HG02588 (cell line): ENCODE results near the gene KCNAB2.

Experiments
- ATAC-seq: cut with Tn5 transposase; IDR thresholded peaks from one replicate; pipeline ENCODE4 v1.9.1; 2021; ENCODE audit warnings: mild to moderate bottlenecking, moderate library complexity; ENCODE audit not compliant: unreplicated experiment

Gene KCNAB2

DNA sequence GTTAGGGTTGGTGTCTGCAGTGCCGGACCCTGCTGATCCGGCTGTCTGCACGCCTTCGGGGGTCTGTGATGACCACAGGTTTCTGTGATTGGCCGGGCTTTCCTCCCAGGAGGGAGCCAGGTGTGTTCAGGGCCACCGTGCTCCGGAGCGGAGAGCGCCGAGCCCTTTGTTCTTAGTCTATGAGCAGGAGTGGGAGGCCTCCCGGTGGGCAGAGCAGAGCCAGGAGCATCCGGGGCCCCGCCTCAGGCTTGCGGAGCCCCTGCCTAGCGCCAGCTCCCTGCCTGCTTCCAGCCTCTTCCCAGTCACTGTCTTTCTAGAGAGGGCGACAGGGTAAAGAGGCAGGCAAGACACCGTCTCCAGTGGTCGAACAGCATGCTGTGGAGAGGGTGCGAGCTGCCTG lies 31.8 kb downstream of the KCNAB2 start:
- no peak for ATAC-seq

DNA sequence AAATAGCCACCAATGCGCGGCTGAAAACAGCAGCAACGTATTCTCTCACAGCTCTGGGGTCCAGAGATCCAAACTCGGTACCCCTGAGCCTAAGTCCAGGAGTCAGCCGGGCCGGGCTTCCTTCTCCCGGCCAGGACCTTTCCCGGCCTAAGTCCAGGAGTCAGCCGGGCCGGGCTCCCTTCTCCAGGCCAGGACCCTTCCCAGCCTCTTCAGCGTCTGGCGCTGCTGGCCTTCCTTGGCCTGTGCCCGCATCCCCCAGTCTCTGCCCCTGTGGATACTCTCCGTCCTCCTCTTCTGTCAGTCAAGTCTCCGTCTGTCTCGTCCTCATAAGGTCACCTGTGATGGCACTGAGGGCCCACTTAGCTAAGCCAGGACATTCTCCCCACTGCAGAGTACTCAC lies 32.2 kb downstream of the KCNAB2 start:
- no peak for ATAC-seq

DNA sequence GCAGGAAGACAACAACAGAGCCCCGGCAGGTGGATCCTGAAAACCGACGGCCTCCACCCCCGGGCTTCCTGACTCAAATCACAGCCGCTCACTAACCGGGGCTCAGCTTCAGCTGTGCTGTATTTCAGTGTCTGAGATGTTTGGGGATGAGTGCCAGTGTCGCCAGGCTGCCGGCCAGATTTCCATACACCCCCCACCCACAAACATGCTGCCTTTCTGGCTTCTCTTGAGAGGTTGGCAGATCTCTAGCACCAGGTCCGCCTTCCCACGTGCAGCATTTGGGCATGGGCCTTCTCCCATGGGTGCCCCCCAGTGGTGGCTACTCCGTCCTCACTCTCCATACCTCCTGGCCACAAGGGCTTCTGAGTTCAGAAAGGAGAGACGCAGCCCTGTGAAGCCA lies 34.8 kb downstream of the KCNAB2 start:
- ATAC-seq, result no peak

DNA sequence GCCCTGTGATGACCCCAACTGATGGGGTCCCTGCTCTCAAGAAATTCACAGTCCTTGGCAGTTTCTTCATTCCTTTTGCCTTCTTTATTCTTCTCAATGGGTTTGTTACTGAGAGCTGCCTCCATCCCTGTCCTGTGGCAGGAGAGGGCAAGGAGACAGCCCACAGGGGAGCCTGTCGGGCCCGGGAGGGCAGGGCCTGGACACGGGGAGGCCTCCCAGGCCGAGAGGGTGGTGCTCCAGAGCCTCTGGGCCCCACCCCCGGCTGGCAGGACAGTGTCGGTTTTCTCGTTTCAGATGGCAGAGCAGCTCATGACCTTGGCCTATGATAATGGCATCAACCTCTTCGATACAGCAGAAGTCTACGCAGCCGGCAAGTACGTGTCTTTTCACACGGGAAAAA lies 36.2 kb downstream of the KCNAB2 start:
- ATAC-seq, result no peak

DNA sequence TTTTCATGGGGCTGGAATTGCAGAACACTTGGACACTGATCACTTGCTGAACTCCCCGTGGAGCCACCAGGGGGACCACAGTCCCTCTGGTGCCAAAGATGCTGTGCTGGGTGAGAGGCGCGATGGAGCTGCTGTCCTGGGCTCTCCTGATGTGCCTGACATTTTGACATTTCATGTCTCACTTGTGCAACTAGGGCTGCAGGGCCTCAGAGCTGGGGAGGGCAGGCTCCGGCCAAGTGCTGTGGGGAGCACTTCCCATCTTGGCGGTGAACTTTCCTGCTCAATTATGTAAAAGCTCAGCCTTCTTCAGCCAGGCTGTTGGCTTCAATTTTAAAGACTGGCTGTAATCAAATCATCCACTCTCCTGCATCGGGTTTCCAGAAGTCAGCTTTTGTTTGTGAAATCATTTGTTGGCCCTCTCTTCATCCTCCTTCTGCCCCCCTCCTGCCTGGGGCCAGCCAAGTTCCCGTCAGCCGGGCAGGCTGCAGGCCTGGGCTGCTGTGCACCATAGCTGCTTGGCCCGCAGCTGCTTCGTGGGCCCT lies 36.8 kb downstream of the KCNAB2 start:
- ATAC-seq, result no peak

DNA sequence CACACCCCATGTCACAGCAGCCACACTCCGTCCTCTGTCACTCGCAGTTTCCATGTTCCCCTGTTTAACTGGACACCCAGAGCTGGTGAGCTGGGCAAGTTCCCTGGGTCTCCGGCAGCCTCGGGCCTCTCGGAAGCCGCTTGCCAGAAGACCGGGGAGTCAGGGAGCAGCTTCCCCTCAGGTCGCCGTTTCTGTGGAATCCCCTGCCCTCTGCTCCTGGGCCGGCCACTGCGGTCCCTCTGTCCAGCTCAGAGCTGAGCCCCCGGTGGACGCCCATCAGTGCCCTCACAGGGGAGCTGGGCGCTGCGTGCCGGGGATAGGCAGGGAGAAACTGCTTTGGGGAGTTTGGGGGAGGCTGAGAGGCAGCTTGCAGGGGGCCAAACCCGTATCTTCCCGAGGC lies 37.7 kb downstream of the KCNAB2 start:
- no peak for ATAC-seq

DNA sequence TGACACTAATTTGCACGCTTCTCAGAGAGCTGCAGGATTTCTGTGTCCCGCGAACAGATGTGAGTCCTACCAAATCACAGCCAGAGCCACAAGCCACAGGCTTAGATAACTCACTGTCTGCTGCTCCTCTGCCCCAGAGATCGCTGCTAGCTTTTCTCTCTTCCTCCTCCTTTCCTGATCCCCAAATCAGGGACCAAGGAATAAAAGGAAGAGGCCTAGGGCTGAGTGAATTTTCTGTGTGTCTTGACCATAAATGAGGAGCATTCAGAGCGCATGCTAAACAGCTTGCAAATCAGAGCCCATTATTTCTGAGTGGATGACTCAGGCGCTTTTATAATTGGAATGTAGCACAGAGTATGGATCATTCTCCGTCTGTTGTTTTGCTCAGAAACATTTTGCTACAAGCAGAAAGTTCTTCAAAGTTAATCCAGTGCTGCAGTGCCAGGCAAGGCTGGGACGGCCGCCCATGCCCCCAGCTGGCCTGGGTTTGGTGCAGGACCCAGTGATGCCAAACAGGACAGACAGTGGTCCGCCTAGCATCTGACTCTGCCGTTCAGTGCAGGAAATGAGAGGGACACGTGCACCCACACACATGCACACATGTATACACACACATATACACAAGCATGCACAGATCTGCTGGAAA lies 38.2 kb downstream of the KCNAB2 start:
- no peak for ATAC-seq

DNA sequence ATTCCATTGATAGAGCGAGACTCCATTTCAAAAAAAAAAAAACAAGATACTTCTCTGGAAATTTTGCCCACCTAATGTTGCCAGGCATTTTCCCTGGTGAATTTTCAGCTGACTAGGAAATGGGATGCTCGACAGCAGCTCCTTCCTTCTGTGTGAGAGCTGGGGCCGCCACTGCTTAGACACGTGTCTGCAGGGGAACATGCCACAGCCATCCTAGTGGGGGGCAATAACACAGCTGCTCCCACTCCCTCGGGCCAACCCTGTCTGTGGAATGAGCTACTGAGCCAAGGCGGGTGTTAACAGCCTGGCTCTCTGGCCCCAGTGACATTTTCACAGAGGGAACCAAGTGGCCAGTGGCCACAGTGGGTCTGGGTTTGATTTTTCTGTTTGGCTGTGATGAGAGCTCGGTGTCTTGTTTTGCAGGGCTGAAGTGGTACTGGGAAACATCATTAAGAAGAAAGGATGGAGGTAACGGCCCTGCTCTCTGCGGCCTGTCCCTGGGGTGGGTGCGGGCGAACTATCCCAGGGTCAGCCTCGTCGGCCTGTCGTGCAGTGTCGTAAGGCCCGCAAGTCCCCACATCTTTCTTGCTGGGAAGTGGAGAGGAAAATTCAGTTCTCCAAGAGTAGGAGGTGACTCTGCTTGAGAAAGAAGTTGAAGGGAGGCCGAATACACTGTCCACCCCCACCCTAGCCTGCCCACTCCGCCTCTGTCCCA lies 39.2 kb downstream of the KCNAB2 start:
- ATAC-seq, result no peak

DNA sequence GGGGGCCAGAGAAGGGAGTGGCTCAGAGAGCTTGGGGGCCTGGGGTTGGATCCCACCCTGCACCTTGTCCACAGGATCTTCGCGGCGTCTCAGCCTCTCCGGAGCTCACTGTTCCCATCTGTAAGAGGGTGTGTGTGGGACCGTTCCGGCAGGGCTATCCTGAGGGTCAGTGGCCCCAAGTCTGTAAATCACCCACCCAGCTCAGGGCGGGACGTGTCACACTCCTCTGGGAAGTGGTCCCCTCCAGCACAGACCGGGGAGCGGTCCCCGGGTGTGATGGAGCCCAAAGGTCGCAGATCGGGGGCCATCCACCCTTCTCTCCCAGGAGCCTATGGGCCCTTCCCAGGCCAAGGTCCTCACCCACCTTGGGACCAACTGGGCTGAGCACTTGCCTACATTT lies 40.0 kb downstream of the KCNAB2 start:
- ATAC-seq, result no peak

DNA sequence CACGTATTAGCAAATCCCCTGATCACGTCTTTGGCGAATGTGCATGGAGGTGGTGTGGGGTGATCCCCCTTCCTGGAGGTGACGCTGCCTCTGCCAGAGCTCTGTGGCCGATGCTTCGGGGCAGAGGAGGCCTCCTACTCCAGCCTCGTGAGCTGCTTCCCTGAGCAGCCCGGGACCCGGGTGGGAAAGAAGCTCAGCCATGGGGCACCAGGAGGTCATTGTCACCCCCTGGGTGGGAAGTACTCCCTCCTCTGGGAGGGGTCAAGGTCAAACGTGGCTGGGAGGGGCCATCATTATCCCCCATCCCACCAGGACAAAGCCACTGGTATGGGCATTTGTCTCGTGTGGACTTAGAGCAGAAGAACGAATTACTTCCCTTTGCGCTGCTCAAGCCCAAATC lies 40.7 kb downstream of the KCNAB2 start:
- ATAC-seq, result no peak

DNA sequence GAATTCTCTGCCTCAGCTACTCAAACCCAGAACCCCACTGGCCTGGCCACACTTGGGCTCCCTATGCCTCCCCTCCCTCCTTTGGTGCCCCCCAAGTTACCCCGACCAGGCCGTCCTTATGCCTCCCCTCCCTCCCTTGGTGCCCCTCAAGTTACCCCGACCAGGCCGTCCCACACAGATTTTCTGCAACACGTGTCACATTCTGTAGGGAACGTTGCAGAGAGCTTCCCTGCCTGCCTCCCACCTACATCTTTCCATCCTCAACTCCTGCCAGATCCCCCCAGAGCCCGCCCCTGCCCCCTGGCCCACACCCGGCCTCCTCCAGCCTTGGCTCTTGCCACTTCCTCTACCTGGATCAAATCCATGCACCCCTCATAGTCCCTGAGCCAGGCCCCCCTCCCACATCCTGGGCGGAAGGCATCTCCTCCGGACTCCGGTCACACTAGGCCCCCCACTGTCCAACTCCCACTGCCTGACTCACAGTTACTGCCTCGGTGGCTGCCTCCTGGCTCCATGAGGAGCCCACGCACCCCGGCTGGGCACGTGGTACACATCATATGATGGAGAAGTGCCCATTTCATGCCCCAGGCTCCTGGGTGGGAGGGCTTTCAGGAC lies 41.2 kb downstream of the KCNAB2 start:
- no peak for ATAC-seq

DNA sequence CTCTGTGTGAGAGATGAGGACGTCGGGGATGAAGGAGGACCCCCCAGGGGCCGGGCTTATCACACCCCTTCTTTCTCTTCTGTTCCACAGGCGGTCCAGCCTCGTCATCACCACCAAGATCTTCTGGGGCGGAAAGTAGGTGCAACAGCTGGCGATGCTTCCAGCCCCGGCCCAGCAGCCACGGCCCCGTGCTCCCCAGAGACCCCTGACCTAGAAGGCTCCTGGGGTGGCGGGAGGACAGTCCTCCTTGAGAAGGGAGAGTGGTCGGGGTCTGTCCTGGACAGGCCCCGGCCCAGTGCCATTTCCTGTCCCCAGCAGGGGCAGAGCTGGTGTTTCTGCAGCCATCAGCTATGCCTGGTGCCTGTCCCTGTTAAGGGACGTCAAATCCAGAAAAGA lies 41.7 kb downstream of the KCNAB2 start:
- ATAC-seq, result no peak

DNA sequence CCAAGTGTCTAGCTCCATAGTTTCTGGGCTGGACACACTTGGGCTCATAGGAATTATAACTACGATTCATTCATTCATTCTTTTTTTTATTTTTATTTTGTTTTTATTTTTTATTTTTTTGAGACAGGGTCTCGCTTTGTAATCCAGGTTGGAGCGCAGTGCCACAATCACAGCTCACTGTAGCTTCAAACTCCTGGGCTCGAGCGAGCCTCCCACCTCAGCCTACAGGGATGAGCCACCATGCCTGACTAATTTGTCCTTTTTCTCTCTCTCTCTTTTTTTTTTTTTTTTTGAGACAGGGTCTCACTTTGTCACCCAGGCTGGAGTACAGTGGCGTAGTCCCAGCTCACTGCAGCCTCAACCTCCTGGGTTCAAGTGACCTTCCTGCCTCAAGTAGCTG lies 42.3 kb downstream of the KCNAB2 start:
- no peak for ATAC-seq

DNA sequence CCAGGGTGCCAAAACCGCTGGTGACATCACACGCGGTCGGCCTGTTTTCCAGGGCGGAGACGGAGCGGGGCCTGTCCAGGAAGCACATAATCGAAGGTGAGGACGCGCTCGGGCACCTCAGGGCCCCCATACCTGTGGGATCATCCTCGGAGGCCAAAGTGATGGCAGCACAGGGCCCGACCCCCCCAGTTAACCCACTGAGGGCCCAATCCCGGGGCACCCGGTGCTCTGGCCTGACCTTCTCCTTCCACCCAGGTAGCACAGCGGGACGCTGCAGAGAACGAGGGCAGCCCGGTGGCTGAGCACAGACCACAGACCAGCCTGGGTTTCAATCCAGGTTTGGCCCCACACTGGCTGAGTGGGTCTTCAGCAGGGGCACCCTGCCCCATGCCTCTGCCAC lies 43.3 kb downstream of the KCNAB2 start:
- no peak for ATAC-seq

DNA sequence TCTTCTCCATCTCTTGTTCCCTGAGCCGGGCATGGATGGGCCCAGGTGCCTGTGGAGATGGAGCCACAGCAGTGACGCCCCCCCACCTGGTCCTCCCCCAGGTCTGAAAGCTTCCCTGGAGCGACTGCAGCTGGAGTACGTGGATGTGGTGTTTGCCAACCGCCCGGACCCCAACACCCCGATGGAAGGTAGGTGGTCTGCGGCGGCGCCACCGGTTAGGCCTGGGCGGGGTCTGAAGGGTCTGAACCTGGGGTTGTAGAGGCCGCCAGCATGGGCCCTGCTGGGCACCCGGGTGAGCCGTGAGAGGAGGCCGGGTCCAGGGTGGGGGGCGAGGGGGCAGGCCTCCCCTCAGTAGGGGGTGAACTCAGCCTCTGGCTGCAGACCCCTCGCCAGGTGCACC lies 44.6 kb downstream of the KCNAB2 start:
- ATAC-seq, result no peak

DNA sequence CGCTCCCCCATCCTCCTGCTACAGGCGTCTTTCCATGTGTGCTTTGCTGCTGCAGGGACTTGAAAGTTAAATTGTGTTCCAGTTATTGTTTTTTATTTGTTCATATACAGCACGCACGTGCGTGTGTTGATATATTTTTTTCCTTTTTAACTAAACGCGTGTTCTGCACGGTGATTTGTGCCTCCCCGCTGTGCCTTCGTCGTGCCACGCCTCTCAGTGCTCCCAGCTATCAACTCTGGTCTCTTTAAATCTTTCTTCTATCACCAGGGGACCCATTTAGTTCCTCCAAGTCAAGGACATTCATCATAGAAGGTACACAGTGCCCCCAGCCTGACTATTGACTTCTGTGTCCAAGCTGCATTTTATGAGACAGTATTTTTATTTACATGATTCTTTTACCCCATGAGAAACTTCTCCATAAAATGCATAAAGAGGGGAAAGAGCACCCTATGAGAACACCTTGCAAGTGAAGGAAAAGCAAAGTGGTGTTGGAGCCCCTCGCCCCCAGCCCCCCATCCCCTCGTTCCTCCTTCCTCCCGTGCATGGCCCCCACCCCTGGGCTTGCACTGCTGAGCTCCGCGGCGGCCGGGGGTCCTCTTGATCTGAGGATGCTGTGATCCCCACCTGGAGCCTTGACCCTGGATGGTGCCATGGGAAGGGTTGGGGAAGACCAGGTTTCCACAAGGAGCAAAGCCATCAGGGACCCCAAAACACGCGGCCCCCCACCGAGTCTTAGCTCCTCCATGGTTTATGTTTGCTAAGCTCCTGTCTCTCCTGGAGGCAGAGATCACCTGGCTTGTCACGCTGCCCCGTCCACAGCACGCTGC lies 45.5 kb downstream of the KCNAB2 start:
- no peak for ATAC-seq

DNA sequence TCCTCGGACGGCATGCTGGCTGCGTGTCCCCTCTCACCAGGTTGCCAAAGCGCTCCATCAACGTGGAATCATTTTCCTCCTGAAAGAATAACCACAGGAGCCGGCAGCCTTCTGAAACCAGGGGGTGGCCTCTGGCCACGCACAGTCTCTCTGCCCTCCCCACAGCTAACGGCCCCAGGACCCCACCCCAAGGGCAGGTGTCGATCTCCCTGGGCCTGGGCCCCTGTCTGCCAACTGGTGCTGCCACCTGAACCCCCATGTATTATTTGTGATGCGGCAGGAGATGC lies 46.1 kb downstream of the KCNAB2 start:
- no peak for ATAC-seq

DNA sequence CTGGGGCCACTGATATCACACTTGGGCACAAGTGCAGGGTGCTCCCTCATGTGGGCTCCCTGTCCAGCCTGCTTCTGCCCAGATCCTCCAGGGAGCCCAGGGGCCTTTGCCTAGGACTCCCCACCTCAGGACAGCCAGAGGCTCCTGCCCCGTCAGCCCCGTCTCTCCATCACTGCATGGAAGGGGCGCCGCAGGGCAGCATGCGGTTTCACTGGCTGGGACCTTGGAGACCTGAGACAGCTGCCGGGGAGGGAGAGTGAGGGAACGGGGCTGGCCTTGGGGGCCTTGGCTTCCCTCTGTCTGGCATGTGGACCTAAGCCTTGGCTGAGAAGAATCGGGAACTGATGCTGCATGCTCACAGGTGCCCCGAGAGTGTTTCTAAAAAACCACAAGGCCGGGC lies 46.5 kb downstream of the KCNAB2 start:
- no peak for ATAC-seq

DNA sequence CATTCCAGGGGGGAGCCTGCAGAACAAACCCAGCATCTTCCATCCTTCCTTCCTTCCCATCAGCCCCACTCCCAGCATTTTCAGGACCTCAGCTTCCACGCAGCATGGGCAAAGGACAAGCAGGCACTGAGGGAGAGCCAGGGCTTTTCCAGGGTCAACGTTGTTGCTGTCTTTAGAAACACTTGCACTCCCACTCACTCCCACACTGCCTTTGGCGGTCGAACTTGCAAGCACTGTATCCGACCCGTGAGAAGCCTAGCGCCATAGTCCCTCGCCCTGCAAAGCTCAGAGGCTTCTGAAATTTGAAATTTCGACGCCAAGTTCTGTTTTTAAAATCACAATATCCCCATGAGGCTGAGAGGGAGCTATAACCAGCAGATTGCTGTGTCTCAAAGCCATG lies 47.4 kb downstream of the KCNAB2 start:
- ATAC-seq, result no peak

DNA sequence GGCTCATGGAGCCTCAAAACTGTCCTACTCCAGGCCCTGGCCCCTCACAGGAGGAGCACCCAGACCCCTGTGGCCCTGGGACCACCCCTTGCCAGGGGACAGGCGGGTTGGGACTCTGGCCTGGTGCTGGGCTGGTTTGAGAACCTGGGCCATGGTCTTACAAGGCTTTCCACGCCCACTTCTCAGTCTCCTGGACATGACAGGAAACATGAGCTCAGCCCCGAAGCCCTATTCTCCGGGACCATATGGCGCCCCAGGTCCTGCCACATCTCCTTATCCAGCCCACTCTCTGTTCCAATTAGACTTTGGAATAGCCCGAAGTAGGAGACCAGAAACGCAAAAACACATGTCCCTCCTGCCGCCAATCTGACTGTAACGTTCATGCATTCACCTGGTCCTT lies 47.9 kb downstream of the KCNAB2 start:
- no peak for ATAC-seq

DNA sequence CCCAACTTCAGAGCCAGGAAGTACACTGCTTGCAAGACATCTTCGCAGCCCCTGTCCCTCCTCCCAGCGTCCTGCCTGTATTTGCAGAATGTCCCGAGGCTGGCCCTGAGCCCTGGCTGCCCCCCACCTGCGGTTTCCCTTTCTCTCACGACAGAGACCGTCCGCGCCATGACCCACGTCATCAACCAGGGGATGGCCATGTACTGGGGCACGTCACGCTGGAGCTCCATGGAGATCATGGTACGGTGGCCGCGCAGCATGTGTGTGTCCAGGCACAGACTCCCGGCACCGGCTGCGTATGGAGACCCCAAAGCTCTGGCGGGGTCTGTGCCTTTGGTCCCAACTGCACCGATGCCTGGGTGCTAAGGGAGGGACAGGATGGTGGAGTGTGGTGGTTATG lies 48.6 kb downstream of the KCNAB2 start:
- ATAC-seq, result no peak
